Fibroblast of mammary gland (primary cell): ENCODE data around the gene CNPY4.

Source experiments
- DNase-seq: peaks from one replicate; pipeline ENCODE4 v3.0.0-alpha.2; 2010; ENCODE audit warnings: low read depth
- H3K4me3 ChIP-seq: 2 replicates; pipeline ENCODE4 v1.5.1; 2011; ENCODE audit warnings: low read depth, mild to moderate bottlenecking, low read length, moderate library complexity; ENCODE audit not compliant: control insufficient read depth
- TF ChIP-seq, protein P1 (sequence below): conservative IDR thresholded peaks from 2 replicates; pipeline ENCODE4 v1.5.1; 2011; ENCODE audit warnings: low read depth, low read length, inconsistent platforms; ENCODE audit not compliant: control insufficient read depth, insufficient read depth

Gene CNPY4

GRCh38 chr7:100098913-100099312, 20.5 kb upstream of the CNPY4 start:
- no peak overlapping the region for H3K4me3 ChIP-seq
- TF ChIP-seq, protein P1, sequence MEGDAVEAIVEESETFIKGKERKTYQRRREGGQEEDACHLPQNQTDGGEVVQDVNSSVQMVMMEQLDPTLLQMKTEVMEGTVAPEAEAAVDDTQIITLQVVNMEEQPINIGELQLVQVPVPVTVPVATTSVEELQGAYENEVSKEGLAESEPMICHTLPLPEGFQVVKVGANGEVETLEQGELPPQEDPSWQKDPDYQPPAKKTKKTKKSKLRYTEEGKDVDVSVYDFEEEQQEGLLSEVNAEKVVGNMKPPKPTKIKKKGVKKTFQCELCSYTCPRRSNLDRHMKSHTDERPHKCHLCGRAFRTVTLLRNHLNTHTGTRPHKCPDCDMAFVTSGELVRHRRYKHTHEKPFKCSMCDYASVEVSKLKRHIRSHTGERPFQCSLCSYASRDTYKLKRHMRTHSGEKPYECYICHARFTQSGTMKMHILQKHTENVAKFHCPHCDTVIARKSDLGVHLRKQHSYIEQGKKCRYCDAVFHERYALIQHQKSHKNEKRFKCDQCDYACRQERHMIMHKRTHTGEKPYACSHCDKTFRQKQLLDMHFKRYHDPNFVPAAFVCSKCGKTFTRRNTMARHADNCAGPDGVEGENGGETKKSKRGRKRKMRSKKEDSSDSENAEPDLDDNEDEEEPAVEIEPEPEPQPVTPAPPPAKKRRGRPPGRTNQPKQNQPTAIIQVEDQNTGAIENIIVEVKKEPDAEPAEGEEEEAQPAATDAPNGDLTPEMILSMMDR = no peak
- DNase-seq = no peak

DNA sequence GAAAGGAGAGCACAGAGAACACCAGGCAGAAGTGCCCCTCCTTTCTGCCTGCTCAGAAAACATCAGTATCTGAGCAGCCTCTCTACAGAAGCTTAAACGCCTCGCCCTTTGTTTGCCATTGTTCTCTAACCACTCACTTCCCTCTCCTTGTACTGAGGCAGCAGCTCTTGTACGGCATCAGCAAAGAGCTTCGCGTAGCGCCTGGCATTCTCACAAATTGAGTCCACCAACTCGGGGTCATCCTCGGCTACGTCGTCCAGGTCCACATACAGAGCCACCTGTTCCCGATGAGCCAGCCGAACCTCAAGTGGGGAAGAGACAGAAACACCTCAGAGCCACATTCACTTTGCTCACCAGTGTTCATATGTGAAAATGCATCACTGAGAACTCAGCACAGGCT, 20.0 kb upstream of the CNPY4 start:
- TF ChIP-seq, protein P1 = no peak
- no peak for DNase-seq
- H3K4me3 ChIP-seq = peak overlapping the region; percentile 84

GRCh38 chr7:100100420-100101015, 18.9 kb upstream of the CNPY4 start:
- DNase-seq = peak; percentile 95
- H3K4me3 ChIP-seq = peak overlapping the region; percentile 84
- TF ChIP-seq, protein P1 = no peak

GRCh38 chr7:100101016-100101862, 18.2 kb upstream of the CNPY4 start, which contains the start of the genes AP4M1 and MCM7:
Gene AP4M1, plus strand, starts transcription at chr7:100101643. Its CDS starts 72 bp downstream, at chr7:100101715.
Gene MCM7, minus strand, starts transcription at chr7:100101397. Its CDS starts 103 bp downstream, at chr7:100101294.
- TF ChIP-seq, protein P1 = no peak
- peak; percentile 98 for DNase-seq
- peak within 1 kb of the TSS; percentile 84 for H3K4me3 ChIP-seq

DNA sequence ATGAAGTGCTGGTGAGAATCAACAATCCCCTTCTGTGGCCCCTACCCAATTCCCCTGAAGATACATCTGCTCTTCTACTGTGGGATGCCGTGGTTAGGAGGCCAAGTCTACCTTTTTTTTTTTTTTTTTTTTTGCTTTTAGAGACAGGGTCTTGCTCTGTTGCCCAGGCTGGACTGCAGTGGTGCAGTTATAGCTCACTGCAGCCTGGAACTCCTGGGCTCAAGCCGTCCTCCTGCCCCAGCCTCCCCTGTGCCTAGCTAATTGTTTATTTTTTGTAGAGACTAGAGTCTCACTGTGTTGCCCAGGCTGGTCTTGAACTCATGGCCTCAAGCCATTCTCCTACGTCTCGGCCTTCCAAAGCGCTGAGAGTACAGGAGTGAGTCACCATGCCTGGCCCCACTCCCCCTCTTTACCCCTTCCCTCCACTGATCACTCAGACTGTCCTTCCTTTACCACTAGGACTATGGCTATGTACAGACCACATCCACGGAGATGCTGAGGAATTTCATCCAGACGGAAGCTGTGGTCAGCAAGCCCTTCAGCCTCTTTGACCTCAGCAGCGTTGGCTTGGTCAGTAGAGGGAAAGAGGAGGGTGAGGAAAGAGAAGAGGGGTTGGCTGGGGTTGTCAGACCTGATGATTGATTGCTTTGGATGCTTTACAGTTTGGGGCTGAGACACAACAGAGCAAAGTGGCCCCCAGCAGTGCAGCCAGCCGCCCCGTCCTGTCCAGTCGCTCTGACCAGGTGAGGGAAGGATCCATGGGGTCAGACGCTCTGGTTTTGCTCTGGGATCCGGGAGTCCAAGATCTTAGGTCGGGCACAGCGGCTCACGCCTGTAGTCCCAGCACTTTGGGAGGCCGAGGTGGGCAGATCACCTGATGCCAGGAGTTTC, 16.2 kb upstream of the CNPY4 start:
- no peak overlapping the region for H3K4me3 ChIP-seq
- DNase-seq = peak; percentile 97
- TF ChIP-seq, protein P1 = no peak

DNA sequence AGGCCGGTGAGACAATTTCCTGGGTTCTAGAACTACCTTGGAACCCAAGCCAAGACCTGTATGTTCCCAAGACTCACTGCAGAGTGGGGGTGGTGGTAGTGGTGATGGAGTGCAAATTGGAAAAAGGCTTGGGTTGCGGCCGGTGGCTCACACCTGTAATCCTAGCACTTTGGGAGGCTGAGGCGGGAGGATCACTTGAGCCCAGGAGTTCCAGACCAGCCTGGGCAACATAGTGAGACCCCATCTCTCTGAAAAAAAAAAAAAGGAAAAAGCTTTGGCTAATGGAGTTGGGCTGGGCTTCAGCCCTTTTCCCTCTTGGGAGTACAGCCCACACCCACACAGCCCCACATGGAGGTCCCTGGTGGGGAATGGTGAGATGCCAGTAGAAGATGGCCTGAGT, 13.9 kb upstream of the CNPY4 start:
- H3K4me3 ChIP-seq = no peak overlapping the region
- TF ChIP-seq, protein P1 = no peak
- no peak for DNase-seq
